ENCODE measurements around the gene ITIH4. TPM values are rescaled to one million over a fixed set of nuclear protein-coding genes. Genes with fewer than 3 reads are reported as not detected.

ITIH4 gene
- total RNA-seq, 6 donors from 2014 or later = 9.9 to 102 (median 21.8) TPM

GRCh38 chr3:52788890-52789745 is 41.4 kb downstream of the ITIH4 start:
- no peaks in the 10 kb centered on the region for H3K27me3 ChIP-seq
- no peak overlapping the region for H3K27ac ChIP-seq
- H3K36me3 ChIP-seq = no peaks in the 10 kb centered on the region
- DNase-seq (no peak), ATAC-seq (ENCODE audit: low FRiP score in 2 of 2) (no peak)
- TF ChIP-seq EP300 (IDR thresholded peaks at IDR 0.05) (no peak), POLR2A (IDR thresholded peaks at IDR 0.05) (no peak), POLR2AphosphoS5 (IDR thresholded peaks at IDR 0.05) (no peak), CTCF (IDR thresholded peaks at IDR 0.05) (no peak)
- WGBS, 2 donors = 84 to 90% methylated on average over 14 to 16 of the region's 16 CpGs
- no peaks in the 10 kb centered on the region for H3K4me1 ChIP-seq
- H3K4me3 ChIP-seq = no peak overlapping the region
- no peaks in the 10 kb centered on the region for H3K9me3 ChIP-seq

- no peak for DNase-seq
- H3K27me3 ChIP-seq = no peaks in the 10 kb centered on the region
- no peaks in the 10 kb centered on the region for H3K9me3 ChIP-seq
- H3K4me1 ChIP-seq = no peaks in the 10 kb centered on the region
- WGBS, 2 donors = 72% methylated on average over 14 to 17 of the region's 17 CpGs
- no peaks in the 10 kb centered on the region for H3K36me3 ChIP-seq
- H3K4me3 ChIP-seq = no peak overlapping the region
- H3K27ac ChIP-seq = no peak overlapping the region
- TF ChIP-seq POLR2A (IDR thresholded peaks at IDR 0.05) (no peak), EP300 (IDR thresholded peaks at IDR 0.05) (no peak), POLR2AphosphoS5 (IDR thresholded peaks at IDR 0.05) (no peak), CTCF (IDR thresholded peaks at IDR 0.05) (no peak)
- no peak for ATAC-seq (ENCODE audit: low FRiP score in 2 of 2)
Measured at GRCh38 chr3:52787672-52788625, 42.5 kb downstream of the ITIH4 start.

- TF ChIP-seq EP300 (IDR thresholded peaks at IDR 0.05) (no peak), CTCF (IDR thresholded peaks at IDR 0.05) (no peak), POLR2AphosphoS5 (IDR thresholded peaks at IDR 0.05) (no peak), POLR2A (IDR thresholded peaks at IDR 0.05) (no peak)
- H3K36me3 ChIP-seq = no peaks in the 10 kb centered on the region
- WGBS, 2 donors = 86 to 90% methylated on average over 10 to 11 of the region's 11 CpGs
- H3K27ac ChIP-seq = no peak overlapping the region
- no peaks in the 10 kb centered on the region for H3K27me3 ChIP-seq
- no peaks in the 10 kb centered on the region for H3K4me1 ChIP-seq
- DNase-seq (no peak), ATAC-seq (ENCODE audit: low FRiP score in 2 of 2) (no peak)
- no peaks in the 10 kb centered on the region for H3K9me3 ChIP-seq
- H3K4me3 ChIP-seq = no peak overlapping the region
Measured at GRCh38 chr3:52787246-52787645, 43.2 kb downstream of the ITIH4 start.

- H3K9me3 ChIP-seq = no peaks in the 10 kb centered on the region
- H3K36me3 ChIP-seq = no peaks in the 10 kb centered on the region
- H3K27ac ChIP-seq = no peak overlapping the region
- no peak for TF ChIP-seq CTCF (IDR thresholded peaks at IDR 0.05)
- no peak for TF ChIP-seq POLR2A (IDR thresholded peaks at IDR 0.05)
- no peak for TF ChIP-seq POLR2AphosphoS5 (IDR thresholded peaks at IDR 0.05)
- no peak for TF ChIP-seq EP300 (IDR thresholded peaks at IDR 0.05)
- no peaks in the 10 kb centered on the region for H3K27me3 ChIP-seq
- ATAC-seq (ENCODE audit: low FRiP score in 2 of 2) = no peak
- H3K4me1 ChIP-seq = no peaks in the 10 kb centered on the region
- no peak for DNase-seq
- no peak overlapping the region for H3K4me3 ChIP-seq
- 84 to 90% methylated on average over 14 to 19 of the region's 19 CpGs for WGBS, 2 donors
Measured at GRCh38 chr3:52786330-52787215, 43.9 kb downstream of the ITIH4 start.

Measured in upper lobe of left lung (tissue), 6 donors.